Activated naive CD4-positive, alpha-beta T cell treated with anti-CD3 and anti-CD28 coated beads, Interleukin-2, amount 10 ng/mL, durations not matched to agents 7 days and 5 days (primary cell): ENCODE results near the gene CAMSAP1.
"Not testable (repeated sequence)": the region's sequence is repeated elsewhere in the genome, so short reads cannot be mapped to it uniquely, and the experiment has no call there.

Experiments
- CTCF ChIA-PET: fragments of 350-600 bp; sonication (Branson Sonifier 250); formaldehyde crosslinking; loops from one replicate; lab custom pipeline; 2021; ENCODE audit warnings: antibody characterized with exemption; lab: Charles Lee
- DNase-seq: peaks from one replicate; pipeline ENCODE4 v3.0.0-alpha.2; 2020
- H3K27ac Mint-ChIP-seq: one replicate; pipeline ENCODE4 v1.8.0; 2021; ENCODE audit warnings: mild to moderate bottlenecking, moderate library complexity, mixed read lengths
- H3K27me3 Mint-ChIP-seq: one replicate; pipeline ENCODE4 v1.8.0; 2021; ENCODE audit warnings: mild to moderate bottlenecking, mixed read lengths
- H3K36me3 Mint-ChIP-seq: one replicate; pipeline ENCODE4 v1.8.0; 2021; ENCODE audit warnings: mixed read lengths
- H3K4me1 Mint-ChIP-seq: one replicate; pipeline ENCODE4 v1.8.0; 2021; ENCODE audit warnings: mixed read lengths
- H3K4me3 Mint-ChIP-seq: one replicate; pipeline ENCODE4 v1.8.0; 2021; ENCODE audit warnings: mild to moderate bottlenecking, moderate library complexity, mixed read lengths
- H3K9me3 Mint-ChIP-seq: one replicate; pipeline ENCODE4 v1.8.0; 2021; ENCODE audit warnings: mixed read lengths

Gene CAMSAP1

GRCh38 chr9:135919318-135919890 is 12.1 kb upstream of the CAMSAP1 start:
- H3K4me1 Mint-ChIP-seq, result no peaks in the 10 kb centered on the region
- no peak overlapping the region for H3K27ac Mint-ChIP-seq
- peak; percentile 4 for DNase-seq
- H3K9me3 Mint-ChIP-seq, result peaks cover 37% of the 10 kb centered on the region
- CTCF ChIA-PET, result no interaction called here
- H3K4me3 Mint-ChIP-seq, result no peak overlapping the region
- H3K36me3 Mint-ChIP-seq, result peaks cover 29% of the 10 kb centered on the region
- H3K27me3 Mint-ChIP-seq, result no peaks in the 10 kb centered on the region

DNA sequence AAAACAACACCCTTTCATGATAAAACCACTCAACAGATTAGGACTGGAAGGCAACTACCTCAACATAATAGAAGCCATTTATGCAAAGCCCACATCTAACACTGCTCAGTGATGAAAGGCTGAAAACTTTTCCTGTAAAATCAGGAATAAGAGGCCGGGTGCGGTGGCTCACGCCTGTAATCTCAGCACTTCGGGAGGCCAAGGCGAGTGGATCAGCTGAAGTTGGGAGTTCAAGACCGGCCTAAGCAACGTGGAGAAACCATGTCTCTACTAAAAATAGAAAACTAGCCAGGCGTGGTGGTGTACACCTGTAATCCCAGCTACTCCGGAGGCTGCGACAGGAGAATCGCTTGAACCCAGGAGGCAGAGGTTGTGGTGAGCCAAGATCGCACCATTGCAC is 8.9 kb upstream of the CAMSAP1 start:
- H3K4me1 Mint-ChIP-seq, DNase-seq, H3K27ac Mint-ChIP-seq, H3K4me3 Mint-ChIP-seq, CTCF ChIA-PET, H3K27me3 Mint-ChIP-seq: not testable (repeated sequence)
- Mint-ChIP-seq H3K9me3 (peaks cover 47% of the 10 kb centered on the region), H3K36me3 (peaks cover 53% of the 10 kb centered on the region)

- Mint-ChIP-seq H3K36me3 (peaks cover 66% of the 10 kb centered on the region), H3K9me3 (peaks cover 47% of the 10 kb centered on the region)
- CTCF ChIA-PET, result interaction anchor here (0.6 to 1.1 kb wide), 2 partner anchors 10 to 69 kb away, joined by 3 to 4 read pairs; no protein-coding TSS in a partner anchor
Observed at GRCh38 chr9:135914921-135915320, 7.6 kb upstream of the CAMSAP1 start.

GRCh38 chr9:135911233-135911632 is 3.9 kb upstream of the CAMSAP1 start:
- Mint-ChIP-seq H3K9me3 (peaks cover 25% of the 10 kb centered on the region), H3K36me3 (peaks cover 66% of the 10 kb centered on the region), H3K4me1 (peaks cover 22% of the 10 kb centered on the region)
- DNase-seq, H3K27ac Mint-ChIP-seq, H3K27me3 Mint-ChIP-seq, CTCF ChIA-PET, H3K4me3 Mint-ChIP-seq: not testable (repeated sequence)

More at GRCh38 chr9:135914921-135915320, 7.6 kb upstream of the CAMSAP1 start:
- Mint-ChIP-seq H3K27me3 (no peaks in the 10 kb centered on the region), H3K4me3 (no peak overlapping the region), H3K4me1 (peaks cover 6% of the 10 kb centered on the region), H3K27ac (no peak overlapping the region)
- peak; percentile 3 for DNase-seq

DNA sequence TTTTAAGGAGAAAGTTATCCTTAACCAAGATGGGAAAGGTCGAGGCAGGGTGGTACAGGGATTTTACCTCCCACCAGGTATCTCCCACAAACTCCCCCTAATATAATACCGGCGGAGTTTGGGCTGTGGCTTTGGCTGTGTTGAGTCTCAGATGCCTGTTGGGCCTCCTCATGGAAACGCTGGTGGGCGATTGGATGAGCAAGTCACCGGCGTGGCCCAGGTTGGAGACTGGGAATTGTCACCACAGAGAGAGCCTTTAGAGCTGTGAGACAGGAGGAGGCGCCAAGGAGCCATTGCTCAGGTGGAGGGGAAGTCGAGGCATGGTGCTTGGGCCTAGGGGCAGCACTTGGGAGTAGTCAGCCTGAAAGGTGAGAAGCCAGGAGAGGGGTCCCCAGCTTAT is 3.4 kb upstream of the CAMSAP1 start:
- no peak overlapping the region for H3K4me3 Mint-ChIP-seq
- no peaks in the 10 kb centered on the region for H3K27me3 Mint-ChIP-seq
- CTCF ChIA-PET, result no interaction called here
- peaks cover 21% of the 10 kb centered on the region for H3K9me3 Mint-ChIP-seq
- no peak overlapping the region for H3K27ac Mint-ChIP-seq
- peaks cover 27% of the 10 kb centered on the region for H3K4me1 Mint-ChIP-seq
- H3K36me3 Mint-ChIP-seq, result peaks cover 61% of the 10 kb centered on the region
- peak; percentile 14 for DNase-seq

GRCh38 chr9:135910216-135910615 is 2.9 kb upstream of the CAMSAP1 start:
- H3K4me1 Mint-ChIP-seq, result peaks cover 33% of the 10 kb centered on the region
- H3K4me3 Mint-ChIP-seq, result no peak overlapping the region
- CTCF ChIA-PET, result no interaction called here

GRCh38 chr9:135909371-135909770 is 2.0 kb upstream of the CAMSAP1 start:
- peaks cover 36% of the 10 kb centered on the region for H3K4me1 Mint-ChIP-seq
- H3K4me3 Mint-ChIP-seq, result peak overlapping the region; percentile 75
- DNase-seq, result peak; percentile 15
- H3K27ac Mint-ChIP-seq, result no peak overlapping the region
- CTCF ChIA-PET, result no interaction called here
- H3K9me3 Mint-ChIP-seq, result peaks cover 9% of the 10 kb centered on the region
- H3K27me3 Mint-ChIP-seq, result no peaks in the 10 kb centered on the region
- H3K36me3 Mint-ChIP-seq, result peaks cover 56% of the 10 kb centered on the region

More at GRCh38 chr9:135910216-135910615, 2.9 kb upstream of the CAMSAP1 start:
- H3K9me3 Mint-ChIP-seq, result peaks cover 17% of the 10 kb centered on the region
- DNase-seq, result no peak
- H3K36me3 Mint-ChIP-seq, result peaks cover 59% of the 10 kb centered on the region
- H3K27me3 Mint-ChIP-seq, result no peaks in the 10 kb centered on the region
- H3K27ac Mint-ChIP-seq, result no peak overlapping the region

DNA sequence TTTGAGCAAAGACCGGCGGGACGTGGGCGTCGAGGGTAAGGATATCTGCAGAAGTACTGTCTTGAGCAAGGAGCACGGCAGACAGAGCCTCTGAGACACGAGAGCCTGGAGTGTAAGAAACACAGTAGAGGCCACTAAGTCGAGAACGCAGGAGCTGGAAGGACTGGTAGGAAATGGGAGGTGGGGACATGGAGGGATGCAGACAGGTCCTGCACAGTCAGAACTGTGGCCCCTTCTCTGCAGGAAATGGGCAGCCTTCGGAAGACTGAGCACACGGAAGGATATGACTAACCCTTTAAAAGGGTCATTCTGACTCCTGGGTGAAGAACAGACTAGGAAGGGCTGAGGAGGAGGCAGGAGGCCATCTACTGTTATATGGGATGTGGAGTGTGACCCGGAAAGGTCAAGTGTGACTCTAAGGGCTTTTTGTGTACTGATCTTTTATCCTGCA is 1.4 kb upstream of the CAMSAP1 start:
- Mint-ChIP-seq H3K9me3 (peaks cover 8% of the 10 kb centered on the region), H3K27me3 (no peaks in the 10 kb centered on the region), H3K4me1 (peaks cover 36% of the 10 kb centered on the region), H3K4me3 (peak overlapping the region; percentile 75), H3K36me3 (peaks cover 55% of the 10 kb centered on the region), H3K27ac (peak overlapping the region; percentile 82)
- peak; percentile 19 for DNase-seq
- CTCF ChIA-PET, result no interaction called here

GRCh38 chr9:135908093-135908753 is 877 bp upstream of the CAMSAP1 start:
- Mint-ChIP-seq H3K36me3 (peaks cover 52% of the 10 kb centered on the region), H3K27ac (peak overlapping the region; percentile 82), H3K9me3 (peaks cover 3% of the 10 kb centered on the region), H3K4me1 (peaks cover 36% of the 10 kb centered on the region), H3K4me3 (peak overlapping the region; percentile 75), H3K27me3 (no peaks in the 10 kb centered on the region)
- no peak for DNase-seq
- CTCF ChIA-PET, result no interaction called here

DNA sequence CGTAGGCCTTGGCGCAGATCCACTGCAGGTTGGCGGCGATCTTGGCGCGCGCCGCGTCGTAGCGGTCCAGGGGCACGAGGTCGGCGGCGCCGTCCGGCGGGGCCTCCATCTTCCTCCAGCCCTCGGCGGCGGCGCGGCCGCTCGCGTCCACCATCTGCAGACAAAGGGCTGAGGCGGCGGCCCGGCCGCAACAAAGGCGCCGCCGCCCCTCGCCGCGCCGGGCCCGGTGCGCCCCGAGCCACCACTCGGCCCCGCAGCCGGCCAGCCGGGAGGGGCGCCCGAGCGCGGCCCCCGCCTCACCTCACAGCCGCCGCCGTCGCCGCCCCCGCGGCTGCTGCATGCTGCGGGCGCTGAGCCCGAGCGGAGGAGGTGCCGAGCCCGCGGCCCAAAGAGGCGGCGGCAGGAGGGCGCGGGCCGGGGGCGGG is 328 bp downstream of the CAMSAP1 start:
- Mint-ChIP-seq H3K36me3 (peaks cover 48% of the 10 kb centered on the region), H3K4me1 (peaks cover 36% of the 10 kb centered on the region), H3K27me3 (no peaks in the 10 kb centered on the region), H3K4me3 (peak overlapping the region; percentile 37), H3K27ac (no peak overlapping the region), H3K9me3 (peaks cover 3% of the 10 kb centered on the region)
- no peak for DNase-seq
- CTCF ChIA-PET, result no interaction called here

GRCh38 chr9:135906291-135907005 is 898 bp downstream of the CAMSAP1 start:
- Mint-ChIP-seq H3K4me1 (peaks cover 35% of the 10 kb centered on the region), H3K27ac (peak overlapping the region; percentile 66), H3K9me3 (peaks cover 2% of the 10 kb centered on the region), H3K36me3 (peaks cover 47% of the 10 kb centered on the region), H3K27me3 (no peaks in the 10 kb centered on the region), H3K4me3 (peak overlapping the region; percentile 84)
- CTCF ChIA-PET, result interaction anchor here (1.4 kb wide), 1 partner anchor 18 kb away, joined by 3 read pairs; no protein-coding TSS in a partner anchor
- peak; percentile 56 for DNase-seq

GRCh38 chr9:135905380-135906258 is 1.7 kb downstream of the CAMSAP1 start:
- peak; percentile 51 for DNase-seq
- CTCF ChIA-PET, result interaction anchor here (0.8 to 1.4 kb wide), 2 partner anchors 9 to 18 kb away, joined by 3 to 4 read pairs; no protein-coding TSS in a partner anchor
- Mint-ChIP-seq H3K36me3 (peaks cover 39% of the 10 kb centered on the region), H3K27ac (peak overlapping the region; percentile 66), H3K4me3 (peak overlapping the region; percentile 84), H3K9me3 (no peaks in the 10 kb centered on the region), H3K27me3 (no peaks in the 10 kb centered on the region), H3K4me1 (peaks cover 38% of the 10 kb centered on the region)

DNA sequence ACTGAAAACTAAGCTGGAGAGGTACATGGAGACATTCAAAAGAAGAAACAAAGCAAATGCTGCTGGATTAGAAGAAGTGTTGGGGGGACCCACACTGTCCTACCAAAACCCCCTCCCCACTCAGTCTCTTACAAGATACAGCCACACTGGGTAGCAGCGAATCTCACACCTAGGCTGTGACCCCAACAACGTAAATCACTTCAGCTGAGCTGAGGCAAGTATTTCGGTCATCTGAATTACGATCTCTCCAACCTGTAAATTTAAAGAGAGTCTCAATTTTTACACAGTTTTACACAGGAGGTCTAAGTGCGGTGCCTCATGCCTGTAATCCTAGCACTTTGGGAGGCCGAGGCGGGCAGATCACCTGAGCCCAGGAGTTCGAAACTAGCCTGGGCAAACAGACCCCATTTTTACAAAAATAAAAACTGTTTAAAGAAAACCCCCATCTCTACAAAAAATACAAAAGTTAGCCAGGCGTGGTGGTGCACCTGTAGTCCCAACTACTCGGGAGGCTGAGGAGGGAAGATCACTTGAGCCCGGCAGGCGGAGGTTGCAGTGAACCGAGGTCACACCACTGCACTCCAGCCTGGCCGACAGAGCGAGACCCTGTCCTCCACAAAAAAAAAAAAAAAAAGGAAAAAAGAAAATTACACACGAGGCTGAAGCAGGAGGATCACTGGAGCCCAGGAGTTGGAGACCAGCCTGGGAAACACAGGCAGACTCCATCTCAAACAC is 3.4 kb downstream of the CAMSAP1 start:
- Mint-ChIP-seq H3K4me1 (peaks cover 39% of the 10 kb centered on the region), H3K27ac (no peak overlapping the region), H3K27me3 (no peaks in the 10 kb centered on the region), H3K9me3 (peaks cover 4% of the 10 kb centered on the region), H3K4me3 (no peak overlapping the region), H3K36me3 (peaks cover 30% of the 10 kb centered on the region)
- DNase-seq, result peak; percentile 9
- CTCF ChIA-PET, result interaction anchor here (0.6 kb wide), 1 partner anchor 221 kb away, joined by 3 read pairs; no protein-coding TSS in a partner anchor
